GM19468 (cell line): ENCODE data around the gene COX7B2.

ENCODE experiments used
- ATAC-seq: cut with Tn5 transposase; IDR thresholded peaks from one replicate; pipeline ENCODE4 v1.9.1; 2021; ENCODE audit warnings: mild to moderate bottlenecking, moderate library complexity, moderate number of reproducible peaks; ENCODE audit not compliant: unreplicated experiment; ENCODE audit errors: extremely low read depth

Gene COX7B2

GRCh38 chr4:46894826-46895225 lies 14.2 kb downstream of the COX7B2 start:
- ATAC-seq: no peak

- no peak for ATAC-seq
Observed at GRCh38 chr4:46890056-46890455, 19.0 kb downstream of the COX7B2 start.

- ATAC-seq: no peak
Observed at GRCh38 chr4:46889410-46889809, 19.6 kb downstream of the COX7B2 start.

- no peak for ATAC-seq
Observed at GRCh38 chr4:46886711-46887110, 22.3 kb downstream of the COX7B2 start.

GRCh38 chr4:46878641-46879040 lies 30.4 kb downstream of the COX7B2 start:
- ATAC-seq: no peak

- ATAC-seq: no peak
Observed at GRCh38 chr4:46874811-46875210, 34.2 kb downstream of the COX7B2 start.

GRCh38 chr4:46870411-46870810 lies 38.6 kb downstream of the COX7B2 start:
- no peak for ATAC-seq

GRCh38 chr4:46856333-46856732 lies 52.7 kb downstream of the COX7B2 start:
- ATAC-seq: no peak

GRCh38 chr4:46852800-46853199 lies 56.2 kb downstream of the COX7B2 start:
- ATAC-seq: no peak

GRCh38 chr4:46850026-46850425 lies 59.0 kb downstream of the COX7B2 start:
- ATAC-seq: no peak

- ATAC-seq: no peak
Observed at GRCh38 chr4:46844325-46844917, 64.6 kb downstream of the COX7B2 start.

GRCh38 chr4:46839128-46839527 lies 69.9 kb downstream of the COX7B2 start:
- ATAC-seq: no peak

- no peak for ATAC-seq
Observed at GRCh38 chr4:46837639-46838038, 71.4 kb downstream of the COX7B2 start.

- no peak for ATAC-seq
Observed at GRCh38 chr4:46836584-46836983, 72.5 kb downstream of the COX7B2 start.

GRCh38 chr4:46830971-46831454 lies 78.0 kb downstream of the COX7B2 start:
- no peak for ATAC-seq

GRCh38 chr4:46820154-46820553 lies 88.9 kb downstream of the COX7B2 start:
- ATAC-seq: no peak

GRCh38 chr4:46819095-46819494 lies 90.0 kb downstream of the COX7B2 start:
- ATAC-seq: no peak

GRCh38 chr4:46818604-46819003 lies 90.4 kb downstream of the COX7B2 start:
- ATAC-seq: no peak

GRCh38 chr4:46817806-46818205 lies 91.2 kb downstream of the COX7B2 start:
- no peak for ATAC-seq

- no peak for ATAC-seq
Observed at GRCh38 chr4:46804781-46805413, 104.1 kb downstream of the COX7B2 start.

GRCh38 chr4:46793036-46793435 lies 116.0 kb downstream of the COX7B2 start:
- ATAC-seq: no peak
